Cardiac muscle cell (in vitro differentiated cells and primary cell): ENCODE data around the gene LRP11. TPM values are rescaled to one million over a fixed set of nuclear protein-coding genes. Genes with fewer than 3 reads are reported as not detected.
"Not testable (repeated sequence)": the region's sequence is repeated elsewhere in the genome, so short reads cannot be mapped to it uniquely, and the experiment has no call there.

Experiments
- DNase-seq, 2 donors: peaks; one replicate each; pipeline versions ENCODE4 v3.0.0 to v3.0.0-alpha.2; 2010 to 2017; ENCODE audit warnings: low read depth in 1 of 2, low spot score in 1 of 2
- H3K27ac ChIP-seq: fragments of 200-600 bp; sonication (generic); 2 replicates; pipeline ENCODE4 v1.5.1; 2016
- H3K27me3 ChIP-seq: fragments of 200-600 bp; sonication (generic); 2 replicates; pipeline ENCODE4 v1.6.0; 2016; ENCODE audit warnings: control low read depth
- H3K36me3 ChIP-seq: fragments of 200-600 bp; sonication (generic); 2 replicates; pipeline ENCODE4 v1.5.1; 2016; ENCODE audit warnings: control low read depth
- H3K4me1 ChIP-seq: fragments of 200-600 bp; sonication (generic); 2 replicates; pipeline ENCODE4 v1.8.1; 2017; ENCODE audit warnings: low read depth, mild to moderate bottlenecking, mixed run types
- H3K4me3 ChIP-seq: fragments of 200-600 bp; sonication (generic); 2 replicates; pipeline ENCODE4 v1.5.1; 2016; ENCODE audit warnings: mild to moderate bottlenecking
- H3K9me3 ChIP-seq: fragments of 200-600 bp; sonication (generic); 2 replicates; pipeline ENCODE4 v1.5.1; 2017; ENCODE audit warnings: low read depth, mild to moderate bottlenecking, control low read depth
- CTCF ChIP-seq: IDR thresholded peaks from 2 replicates; pipeline ENCODE4 v1.5.1; 2012; ENCODE audit warnings: low read depth, mild to moderate bottlenecking, low read length
- polyA plus RNA-seq: library from polyadenylated mRNA; unstranded; fragments of >200 nt; fragmentation: Nextera tagmentation; extraction: Ambion mirVana; gene quantifications from 2 replicates; pipeline ENCODE4 v1.2.1, GENCODE V29; 2016
- total RNA-seq: library from RNA; depleted of rRNA; stranded (reverse); fragments of >200 nt; gene quantifications from 2 replicates; pipeline ENCODE4 v1.2.3, GENCODE V29; 2016

The LRP11 gene
- total and polyA plus RNA-seq, 2 experiments from 2014 or later, result 11.3 to 17.7 TPM

- Histone ChIP-seq H3K4me1 (no peaks in the 10 kb centered on the region), H3K9me3 (no peaks in the 10 kb centered on the region), H3K4me3 (no peak overlapping the region), H3K36me3 (no peaks in the 10 kb centered on the region), H3K27ac (no peak overlapping the region), H3K27me3 (peaks cover 3% of the 10 kb centered on the region)
- no peak for DNase-seq
- no peak for TF ChIP-seq CTCF
Measured at GRCh38 chr6:149871182-149871581, 7.0 kb upstream of the LRP11 start.

- no peaks in the 10 kb centered on the region for H3K36me3 ChIP-seq
- no peak for DNase-seq
- H3K4me1 ChIP-seq, result no peaks in the 10 kb centered on the region
- no peak for TF ChIP-seq CTCF
- H3K27ac ChIP-seq, result no peak overlapping the region
- H3K27me3 ChIP-seq, result no peaks in the 10 kb centered on the region
- no peaks in the 10 kb centered on the region for H3K9me3 ChIP-seq
- H3K4me3 ChIP-seq, result no peak overlapping the region
Measured at GRCh38 chr6:149869275-149869892, 5.2 kb upstream of the LRP11 start.

- H3K4me3 ChIP-seq, result no peak overlapping the region
- H3K27me3 ChIP-seq, result no peaks in the 10 kb centered on the region
- no peaks in the 10 kb centered on the region for H3K4me1 ChIP-seq
- no peaks in the 10 kb centered on the region for H3K36me3 ChIP-seq
- no peak for TF ChIP-seq CTCF
- H3K27ac ChIP-seq, result no peak overlapping the region
- no peaks in the 10 kb centered on the region for H3K9me3 ChIP-seq
- DNase-seq, result no peak
Measured at GRCh38 chr6:149867876-149868640, 3.9 kb upstream of the LRP11 start.

GRCh38 chr6:149864578-149865535 is 698 bp upstream of the LRP11 start:
- TF ChIP-seq CTCF, result peak; percentile 78
- DNase-seq, result peak; percentile 61 to 76
- Histone ChIP-seq H3K4me3 (peak overlapping the region; percentile 63), H3K36me3 (no peaks in the 10 kb centered on the region), H3K27me3 (peaks cover 13% of the 10 kb centered on the region), H3K9me3 (no peaks in the 10 kb centered on the region), H3K27ac (no peak overlapping the region), H3K4me1 (no peaks in the 10 kb centered on the region)

GRCh38 chr6:149862922-149863697 is 1.0 kb downstream of the LRP11 start:
- peaks cover 13% of the 10 kb centered on the region for H3K27me3 ChIP-seq
- H3K4me3 ChIP-seq, result peak overlapping the region; percentile 63
- no peaks in the 10 kb centered on the region for H3K4me1 ChIP-seq
- H3K9me3 ChIP-seq, result no peaks in the 10 kb centered on the region
- no peak for TF ChIP-seq CTCF
- no peaks in the 10 kb centered on the region for H3K36me3 ChIP-seq
- peak overlapping the region; percentile 18 for H3K27ac ChIP-seq
- DNase-seq, result peak; percentile 76 to 81

- not testable (repeated sequence) for H3K27ac ChIP-seq, H3K4me3 ChIP-seq, H3K4me1 ChIP-seq, DNase-seq, H3K9me3 ChIP-seq, H3K36me3 ChIP-seq
- peaks cover 13% of the 10 kb centered on the region for H3K27me3 ChIP-seq
Measured at GRCh38 chr6:149862424-149862738, 1.8 kb downstream of the LRP11 start.
